WTC11 (cell line): ENCODE measurements around the gene KCNIP1. TPM values are rescaled to one million over a fixed set of nuclear protein-coding genes. Genes with fewer than 3 reads are reported as not detected.

Source experiments
- ATAC-seq: fragments of 200-7000 bp; cut with Tn5 transposase; 2 replicates; pipeline ENCODE4 v1.10.0; 2021; ENCODE audit warnings: mild to moderate bottlenecking, moderate library complexity
- CTCF ChIA-PET: fragments of 300-600 bp; sonication (Branson Sonifier 250); formaldehyde crosslinking; loops from one replicate; lab custom pipeline; 2021; ENCODE audit warnings: antibody characterized with exemption; lab: Charles Lee
- POLR2A ChIA-PET: fragments of 350-600 bp; sonication (Branson Sonifier 250); formaldehyde crosslinking; loops from one replicate; lab custom pipeline; 2021; ENCODE audit warnings: antibody characterized with exemption; lab: Charles Lee
- DNase-seq: peaks from one replicate; pipeline ENCODE4 v3.0.0; 2021; ENCODE audit warnings: low spot score
- H3K27ac Mint-ChIP-seq: 2 replicates; pipeline ENCODE4 v1.8.0; 2021; ENCODE audit warnings: mixed read lengths
- H3K27me3 Mint-ChIP-seq: 2 replicates; pipeline ENCODE4 v1.8.0; 2021; ENCODE audit warnings: low read depth, mild to moderate bottlenecking, moderate library complexity, mixed read lengths
- H3K36me3 Mint-ChIP-seq: 2 replicates; pipeline ENCODE4 v1.8.0; 2021; ENCODE audit warnings: mixed read lengths
- H3K4me1 Mint-ChIP-seq: 2 replicates; pipeline ENCODE4 v1.8.0; 2022; ENCODE audit warnings: mixed read lengths
- H3K4me3 Mint-ChIP-seq: 2 replicates; pipeline ENCODE4 v1.8.0; 2021; ENCODE audit warnings: mild to moderate bottlenecking, moderate library complexity, mixed read lengths
- H3K9me3 Mint-ChIP-seq: 2 replicates; pipeline ENCODE4 v1.8.0; 2021; ENCODE audit warnings: mixed read lengths
- CBFB ChIP-seq: sonication (generic); formaldehyde crosslinking; IDR thresholded peaks from 2 replicates; pipeline ENCODE4 v1.8.1; 2022; ENCODE audit warnings: mild to moderate bottlenecking, low read depth, missing genetic modification reagents
- CREB1 ChIP-seq: sonication (generic); formaldehyde crosslinking; IDR thresholded peaks from 2 replicates; pipeline ENCODE4 v1.8.0; 2023; ENCODE audit warnings: mild to moderate bottlenecking, missing genetic modification reagents
- ESRRA ChIP-seq: sonication (generic); formaldehyde crosslinking; IDR thresholded peaks from 2 replicates; pipeline ENCODE4 v1.8.1; 2022; ENCODE audit warnings: mild to moderate bottlenecking, missing genetic modification reagents, borderline replicate concordance
- FOXP1 ChIP-seq: sonication (generic); formaldehyde crosslinking; IDR thresholded peaks from 2 replicates; pipeline ENCODE4 v1.8.0; 2022; ENCODE audit warnings: missing genetic modification reagents, mild to moderate bottlenecking, moderate library complexity, borderline replicate concordance
- JAZF1 ChIP-seq: fragments of 250-450 bp; sonication (Bioruptor Pico); IDR thresholded peaks from 2 replicates; pipeline ENCODE4 v1.9.0; 2021; ENCODE audit warnings: moderate library complexity, mild to moderate bottlenecking, inconsistent platforms
- NFATC4 ChIP-seq: fragments of 250-450 bp; sonication (Bioruptor Pico); IDR thresholded peaks from 2 replicates; pipeline ENCODE4 v1.9.0; 2021; ENCODE audit warnings: mild to moderate bottlenecking
- RORB ChIP-seq: fragments of 250-450 bp; sonication (Bioruptor Pico); IDR thresholded peaks from 2 replicates; pipeline ENCODE4 v1.9.0; 2021; ENCODE audit warnings: mild to moderate bottlenecking
- TEAD1 ChIP-seq: sonication (generic); formaldehyde crosslinking; IDR thresholded peaks from 2 replicates; pipeline ENCODE4 v1.8.0; 2022; ENCODE audit warnings: mild to moderate bottlenecking, missing genetic modification reagents
- ZNF138 ChIP-seq: sonication (generic); formaldehyde crosslinking; conservative IDR thresholded peaks from 2 replicates; pipeline ENCODE4 v1.8.1; 2022; ENCODE audit warnings: mild to moderate bottlenecking, moderate library complexity, missing genetic modification reagents
- ZNF263 ChIP-seq: sonication (generic); formaldehyde crosslinking; IDR thresholded peaks from 2 replicates; pipeline ENCODE4 v1.8.1; 2022; ENCODE audit warnings: low read depth, mild to moderate bottlenecking, moderate library complexity, missing genetic modification reagents
- total RNA-seq: library from RNA; stranded (reverse); gene quantifications from 3 replicates; pipeline ENCODE4 v1.2.3, GENCODE V29; 2021
- TF ChIP-seq, protein P1 (sequence below): sonication (generic); formaldehyde crosslinking; IDR thresholded peaks from 2 replicates; pipeline ENCODE4 v1.8.0; 2022; ENCODE audit warnings: missing genetic modification reagents
- TF ChIP-seq, protein P2 (sequence below): fragments of 250-450 bp; sonication (Bioruptor Pico); IDR thresholded peaks from 2 replicates; pipeline ENCODE4 v1.8.0; 2021; ENCODE audit warnings: mild to moderate bottlenecking
- TF ChIP-seq, protein P3 (sequence below): fragments of 250-450 bp; sonication (Bioruptor Pico); IDR thresholded peaks from 2 replicates; pipeline ENCODE4 v1.9.0; 2021; ENCODE audit warnings: mild to moderate bottlenecking, borderline replicate concordance
- TF ChIP-seq, protein P4 (sequence below): sonication (generic); formaldehyde crosslinking; IDR thresholded peaks from 2 replicates; pipeline ENCODE4 v1.8.1; 2022; ENCODE audit warnings: mild to moderate bottlenecking, moderate library complexity, missing genetic modification reagents
- TF ChIP-seq, protein P5 (sequence below): sonication (generic); formaldehyde crosslinking; IDR thresholded peaks from 2 replicates; pipeline ENCODE4 v1.8.0; 2022; ENCODE audit warnings: mild to moderate bottlenecking, missing genetic modification reagents
- TF ChIP-seq, protein P6 (sequence below): sonication (generic); formaldehyde crosslinking; conservative IDR thresholded peaks from 2 replicates; pipeline ENCODE4 v1.8.1; 2022; ENCODE audit warnings: mild to moderate bottlenecking, missing genetic modification reagents
- TF ChIP-seq, protein P7 (sequence below): sonication (generic); formaldehyde crosslinking; IDR thresholded peaks from 2 replicates; pipeline ENCODE4 v1.8.1; 2022; ENCODE audit warnings: mild to moderate bottlenecking, missing genetic modification reagents, moderate library complexity, borderline replicate concordance
- TF ChIP-seq, protein P8 (sequence below): sonication (generic); formaldehyde crosslinking; IDR thresholded peaks from 2 replicates; pipeline ENCODE4 v1.8.1; 2023; ENCODE audit warnings: mild to moderate bottlenecking, missing genetic modification reagents
- TF ChIP-seq, protein P9 (sequence below): sonication (generic); formaldehyde crosslinking; IDR thresholded peaks from 2 replicates; pipeline ENCODE4 v1.8.1; 2022; ENCODE audit warnings: missing genetic modification reagents, borderline replicate concordance

The KCNIP1 gene
- total RNA-seq, 1 experiment from 2014 or later: 0.59 TPM

DNA sequence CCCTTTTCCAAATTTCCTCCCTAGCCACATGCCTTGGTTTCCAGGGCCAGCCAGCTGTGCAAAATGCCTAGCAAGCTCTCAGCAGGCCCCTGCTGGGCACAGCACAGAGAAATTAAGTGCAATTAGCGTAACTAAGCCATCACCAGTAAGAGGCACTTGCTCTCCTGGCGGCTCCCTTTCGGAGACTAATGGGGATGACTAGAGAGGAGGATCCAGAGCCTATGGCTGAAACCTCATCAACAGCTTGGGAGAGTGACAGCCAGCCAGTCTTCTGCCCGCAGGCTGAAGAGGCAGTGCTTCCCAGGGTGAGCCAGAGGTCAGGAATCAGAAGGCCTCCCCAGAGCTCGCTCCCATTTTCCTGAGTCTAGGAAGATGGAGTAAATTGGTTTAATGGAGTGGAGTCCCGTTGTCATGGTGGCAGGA, 108.4 kb downstream of the KCNIP1 start:
- ChIA-PET POLR2A (no interaction called here), CTCF (interaction anchor here (0.9 to 7.0 kb wide), 6 partner anchors 8 to 209 kb away, joined by 3 to 44 read pairs (median 6); no protein-coding TSS in a partner anchor)
- Mint-ChIP-seq H3K27ac (peak overlapping the region; percentile 69; the same call in 1 of the 2 replicates), H3K9me3 (no peaks in the 10 kb centered on the region), H3K4me3 (no peak overlapping the region), H3K36me3 (no peaks in the 10 kb centered on the region), H3K4me1 (peaks cover 43% of the 10 kb centered on the region), H3K27me3 (peaks cover 61% of the 10 kb centered on the region)
- DNase-seq (peak; percentile 70), ATAC-seq (peak; percentile 94)
- TF ChIP-seq, protein P1, sequence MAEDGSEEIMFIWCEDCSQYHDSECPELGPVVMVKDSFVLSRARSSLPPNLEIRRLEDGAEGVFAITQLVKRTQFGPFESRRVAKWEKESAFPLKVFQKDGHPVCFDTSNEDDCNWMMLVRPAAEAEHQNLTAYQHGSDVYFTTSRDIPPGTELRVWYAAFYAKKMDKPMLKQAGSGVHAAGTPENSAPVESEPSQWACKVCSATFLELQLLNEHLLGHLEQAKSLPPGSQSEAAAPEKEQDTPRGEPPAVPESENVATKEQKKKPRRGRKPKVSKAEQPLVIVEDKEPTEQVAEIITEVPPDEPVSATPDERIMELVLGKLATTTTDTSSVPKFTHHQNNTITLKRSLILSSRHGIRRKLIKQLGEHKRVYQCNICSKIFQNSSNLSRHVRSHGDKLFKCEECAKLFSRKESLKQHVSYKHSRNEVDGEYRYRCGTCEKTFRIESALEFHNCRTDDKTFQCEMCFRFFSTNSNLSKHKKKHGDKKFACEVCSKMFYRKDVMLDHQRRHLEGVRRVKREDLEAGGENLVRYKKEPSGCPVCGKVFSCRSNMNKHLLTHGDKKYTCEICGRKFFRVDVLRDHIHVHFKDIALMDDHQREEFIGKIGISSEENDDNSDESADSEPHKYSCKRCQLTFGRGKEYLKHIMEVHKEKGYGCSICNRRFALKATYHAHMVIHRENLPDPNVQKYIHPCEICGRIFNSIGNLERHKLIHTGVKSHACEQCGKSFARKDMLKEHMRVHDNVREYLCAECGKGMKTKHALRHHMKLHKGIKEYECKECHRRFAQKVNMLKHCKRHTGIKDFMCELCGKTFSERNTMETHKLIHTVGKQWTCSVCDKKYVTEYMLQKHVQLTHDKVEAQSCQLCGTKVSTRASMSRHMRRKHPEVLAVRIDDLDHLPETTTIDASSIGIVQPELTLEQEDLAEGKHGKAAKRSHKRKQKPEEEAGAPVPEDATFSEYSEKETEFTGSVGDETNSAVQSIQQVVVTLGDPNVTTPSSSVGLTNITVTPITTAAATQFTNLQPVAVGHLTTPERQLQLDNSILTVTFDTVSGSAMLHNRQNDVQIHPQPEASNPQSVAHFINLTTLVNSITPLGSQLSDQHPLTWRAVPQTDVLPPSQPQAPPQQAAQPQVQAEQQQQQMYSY (CRISPR knock-in tag): no peak
- TF ChIP-seq CREB1 (no peak), ZNF138 (CRISPR knock-in tag) (no peak), NFATC4 (CRISPR knock-in tag) (no peak), RORB (CRISPR knock-in tag) (no peak), ESRRA (CRISPR knock-in tag) (no peak), JAZF1 (CRISPR knock-in tag) (no peak), CBFB (CRISPR knock-in tag) (no peak), TEAD1 (CRISPR knock-in tag) (peak; percentile 24; the same call in 1 of the 2 replicates), FOXP1 (CRISPR knock-in tag) (no peak), ZNF263 (peak; percentile 70; the same call in 1 of the 2 replicates)
- TF ChIP-seq, protein P2, sequence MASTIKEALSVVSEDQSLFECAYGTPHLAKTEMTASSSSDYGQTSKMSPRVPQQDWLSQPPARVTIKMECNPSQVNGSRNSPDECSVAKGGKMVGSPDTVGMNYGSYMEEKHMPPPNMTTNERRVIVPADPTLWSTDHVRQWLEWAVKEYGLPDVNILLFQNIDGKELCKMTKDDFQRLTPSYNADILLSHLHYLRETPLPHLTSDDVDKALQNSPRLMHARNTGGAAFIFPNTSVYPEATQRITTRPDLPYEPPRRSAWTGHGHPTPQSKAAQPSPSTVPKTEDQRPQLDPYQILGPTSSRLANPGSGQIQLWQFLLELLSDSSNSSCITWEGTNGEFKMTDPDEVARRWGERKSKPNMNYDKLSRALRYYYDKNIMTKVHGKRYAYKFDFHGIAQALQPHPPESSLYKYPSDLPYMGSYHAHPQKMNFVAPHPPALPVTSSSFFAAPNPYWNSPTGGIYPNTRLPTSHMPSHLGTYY (CRISPR knock-in tag): no peak
- TF ChIP-seq, protein P3, sequence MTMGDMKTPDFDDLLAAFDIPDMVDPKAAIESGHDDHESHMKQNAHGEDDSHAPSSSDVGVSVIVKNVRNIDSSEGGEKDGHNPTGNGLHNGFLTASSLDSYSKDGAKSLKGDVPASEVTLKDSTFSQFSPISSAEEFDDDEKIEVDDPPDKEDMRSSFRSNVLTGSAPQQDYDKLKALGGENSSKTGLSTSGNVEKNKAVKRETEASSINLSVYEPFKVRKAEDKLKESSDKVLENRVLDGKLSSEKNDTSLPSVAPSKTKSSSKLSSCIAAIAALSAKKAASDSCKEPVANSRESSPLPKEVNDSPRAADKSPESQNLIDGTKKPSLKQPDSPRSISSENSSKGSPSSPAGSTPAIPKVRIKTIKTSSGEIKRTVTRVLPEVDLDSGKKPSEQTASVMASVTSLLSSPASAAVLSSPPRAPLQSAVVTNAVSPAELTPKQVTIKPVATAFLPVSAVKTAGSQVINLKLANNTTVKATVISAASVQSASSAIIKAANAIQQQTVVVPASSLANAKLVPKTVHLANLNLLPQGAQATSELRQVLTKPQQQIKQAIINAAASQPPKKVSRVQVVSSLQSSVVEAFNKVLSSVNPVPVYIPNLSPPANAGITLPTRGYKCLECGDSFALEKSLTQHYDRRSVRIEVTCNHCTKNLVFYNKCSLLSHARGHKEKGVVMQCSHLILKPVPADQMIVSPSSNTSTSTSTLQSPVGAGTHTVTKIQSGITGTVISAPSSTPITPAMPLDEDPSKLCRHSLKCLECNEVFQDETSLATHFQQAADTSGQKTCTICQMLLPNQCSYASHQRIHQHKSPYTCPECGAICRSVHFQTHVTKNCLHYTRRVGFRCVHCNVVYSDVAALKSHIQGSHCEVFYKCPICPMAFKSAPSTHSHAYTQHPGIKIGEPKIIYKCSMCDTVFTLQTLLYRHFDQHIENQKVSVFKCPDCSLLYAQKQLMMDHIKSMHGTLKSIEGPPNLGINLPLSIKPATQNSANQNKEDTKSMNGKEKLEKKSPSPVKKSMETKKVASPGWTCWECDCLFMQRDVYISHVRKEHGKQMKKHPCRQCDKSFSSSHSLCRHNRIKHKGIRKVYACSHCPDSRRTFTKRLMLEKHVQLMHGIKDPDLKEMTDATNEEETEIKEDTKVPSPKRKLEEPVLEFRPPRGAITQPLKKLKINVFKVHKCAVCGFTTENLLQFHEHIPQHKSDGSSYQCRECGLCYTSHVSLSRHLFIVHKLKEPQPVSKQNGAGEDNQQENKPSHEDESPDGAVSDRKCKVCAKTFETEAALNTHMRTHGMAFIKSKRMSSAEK (CRISPR knock-in tag): 0 out of 2 replicates have a peak, but pooled peaks have one; percentile 26
- TF ChIP-seq, protein P4, sequence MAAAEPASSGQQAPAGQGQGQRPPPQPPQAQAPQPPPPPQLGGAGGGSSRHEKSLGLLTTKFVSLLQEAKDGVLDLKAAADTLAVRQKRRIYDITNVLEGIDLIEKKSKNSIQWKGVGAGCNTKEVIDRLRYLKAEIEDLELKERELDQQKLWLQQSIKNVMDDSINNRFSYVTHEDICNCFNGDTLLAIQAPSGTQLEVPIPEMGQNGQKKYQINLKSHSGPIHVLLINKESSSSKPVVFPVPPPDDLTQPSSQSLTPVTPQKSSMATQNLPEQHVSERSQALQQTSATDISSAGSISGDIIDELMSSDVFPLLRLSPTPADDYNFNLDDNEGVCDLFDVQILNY (CRISPR knock-in tag): no peak
- TF ChIP-seq, protein P5, sequence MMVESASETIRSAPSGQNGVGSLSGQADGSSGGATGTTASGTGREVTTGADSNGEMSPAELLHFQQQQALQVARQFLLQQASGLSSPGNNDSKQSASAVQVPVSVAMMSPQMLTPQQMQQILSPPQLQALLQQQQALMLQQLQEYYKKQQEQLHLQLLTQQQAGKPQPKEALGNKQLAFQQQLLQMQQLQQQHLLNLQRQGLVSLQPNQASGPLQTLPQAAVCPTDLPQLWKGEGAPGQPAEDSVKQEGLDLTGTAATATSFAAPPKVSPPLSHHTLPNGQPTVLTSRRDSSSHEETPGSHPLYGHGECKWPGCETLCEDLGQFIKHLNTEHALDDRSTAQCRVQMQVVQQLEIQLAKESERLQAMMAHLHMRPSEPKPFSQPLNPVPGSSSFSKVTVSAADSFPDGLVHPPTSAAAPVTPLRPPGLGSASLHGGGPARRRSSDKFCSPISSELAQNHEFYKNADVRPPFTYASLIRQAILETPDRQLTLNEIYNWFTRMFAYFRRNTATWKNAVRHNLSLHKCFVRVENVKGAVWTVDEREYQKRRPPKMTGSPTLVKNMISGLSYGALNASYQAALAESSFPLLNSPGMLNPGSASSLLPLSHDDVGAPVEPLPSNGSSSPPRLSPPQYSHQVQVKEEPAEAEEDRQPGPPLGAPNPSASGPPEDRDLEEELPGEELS (CRISPR knock-in tag): no peak
- TF ChIP-seq, protein P6, sequence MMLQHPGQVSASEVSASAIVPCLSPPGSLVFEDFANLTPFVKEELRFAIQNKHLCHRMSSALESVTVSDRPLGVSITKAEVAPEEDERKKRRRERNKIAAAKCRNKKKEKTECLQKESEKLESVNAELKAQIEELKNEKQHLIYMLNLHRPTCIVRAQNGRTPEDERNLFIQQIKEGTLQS (CRISPR knock-in tag): no peak
- TF ChIP-seq, protein P7, sequence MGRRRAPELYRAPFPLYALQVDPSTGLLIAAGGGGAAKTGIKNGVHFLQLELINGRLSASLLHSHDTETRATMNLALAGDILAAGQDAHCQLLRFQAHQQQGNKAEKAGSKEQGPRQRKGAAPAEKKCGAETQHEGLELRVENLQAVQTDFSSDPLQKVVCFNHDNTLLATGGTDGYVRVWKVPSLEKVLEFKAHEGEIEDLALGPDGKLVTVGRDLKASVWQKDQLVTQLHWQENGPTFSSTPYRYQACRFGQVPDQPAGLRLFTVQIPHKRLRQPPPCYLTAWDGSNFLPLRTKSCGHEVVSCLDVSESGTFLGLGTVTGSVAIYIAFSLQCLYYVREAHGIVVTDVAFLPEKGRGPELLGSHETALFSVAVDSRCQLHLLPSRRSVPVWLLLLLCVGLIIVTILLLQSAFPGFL (CRISPR knock-in tag): no peak
- TF ChIP-seq, protein P8, sequence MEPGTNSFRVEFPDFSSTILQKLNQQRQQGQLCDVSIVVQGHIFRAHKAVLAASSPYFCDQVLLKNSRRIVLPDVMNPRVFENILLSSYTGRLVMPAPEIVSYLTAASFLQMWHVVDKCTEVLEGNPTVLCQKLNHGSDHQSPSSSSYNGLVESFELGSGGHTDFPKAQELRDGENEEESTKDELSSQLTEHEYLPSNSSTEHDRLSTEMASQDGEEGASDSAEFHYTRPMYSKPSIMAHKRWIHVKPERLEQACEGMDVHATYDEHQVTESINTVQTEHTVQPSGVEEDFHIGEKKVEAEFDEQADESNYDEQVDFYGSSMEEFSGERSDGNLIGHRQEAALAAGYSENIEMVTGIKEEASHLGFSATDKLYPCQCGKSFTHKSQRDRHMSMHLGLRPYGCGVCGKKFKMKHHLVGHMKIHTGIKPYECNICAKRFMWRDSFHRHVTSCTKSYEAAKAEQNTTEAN (CRISPR knock-in tag): no peak
- TF ChIP-seq, protein P9, sequence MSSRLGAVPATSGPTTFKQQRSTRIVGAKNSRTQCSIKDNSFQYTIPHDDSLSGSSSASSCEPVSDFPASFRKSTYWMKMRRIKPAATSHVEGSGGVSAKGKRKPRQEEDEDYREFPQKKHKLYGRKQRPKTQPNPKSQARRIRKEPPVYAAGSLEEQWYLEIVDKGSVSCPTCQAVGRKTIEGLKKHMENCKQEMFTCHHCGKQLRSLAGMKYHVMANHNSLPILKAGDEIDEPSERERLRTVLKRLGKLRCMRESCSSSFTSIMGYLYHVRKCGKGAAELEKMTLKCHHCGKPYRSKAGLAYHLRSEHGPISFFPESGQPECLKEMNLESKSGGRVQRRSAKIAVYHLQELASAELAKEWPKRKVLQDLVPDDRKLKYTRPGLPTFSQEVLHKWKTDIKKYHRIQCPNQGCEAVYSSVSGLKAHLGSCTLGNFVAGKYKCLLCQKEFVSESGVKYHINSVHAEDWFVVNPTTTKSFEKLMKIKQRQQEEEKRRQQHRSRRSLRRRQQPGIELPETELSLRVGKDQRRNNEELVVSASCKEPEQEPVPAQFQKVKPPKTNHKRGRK (CRISPR knock-in tag): no peak
